Esophagus squamous epithelium (tissue), 4 donors: ENCODE data around the gene AP3D1.
A peak's percentile ranks its signal among the peaks of the same experiment; 100 is the strongest.

Source experiments
- CTCF ChIP-seq, 6 experiments: fragments of 450-650 bp in 4 of 6; fragments of 200-600 bp in 2 of 6; sonication (generic) in 2 of 6; IDR thresholded peaks; one replicate each; pipeline ENCODE4 v1.5.1; 2016 to 2019; ENCODE audit warnings: antibody characterized with exemption in 6 of 6, mild to moderate bottlenecking in 4 of 6, moderate library complexity in 4 of 6
- POLR2A ChIP-seq, 4 donors: fragments of 450-650 bp; IDR thresholded peaks; one replicate each; pipeline ENCODE4 v1.6.1; 2017; ENCODE audit warnings: antibody characterized with exemption in 4 of 4, mild to moderate bottlenecking in 4 of 4, moderate library complexity in 3 of 4

DNA sequence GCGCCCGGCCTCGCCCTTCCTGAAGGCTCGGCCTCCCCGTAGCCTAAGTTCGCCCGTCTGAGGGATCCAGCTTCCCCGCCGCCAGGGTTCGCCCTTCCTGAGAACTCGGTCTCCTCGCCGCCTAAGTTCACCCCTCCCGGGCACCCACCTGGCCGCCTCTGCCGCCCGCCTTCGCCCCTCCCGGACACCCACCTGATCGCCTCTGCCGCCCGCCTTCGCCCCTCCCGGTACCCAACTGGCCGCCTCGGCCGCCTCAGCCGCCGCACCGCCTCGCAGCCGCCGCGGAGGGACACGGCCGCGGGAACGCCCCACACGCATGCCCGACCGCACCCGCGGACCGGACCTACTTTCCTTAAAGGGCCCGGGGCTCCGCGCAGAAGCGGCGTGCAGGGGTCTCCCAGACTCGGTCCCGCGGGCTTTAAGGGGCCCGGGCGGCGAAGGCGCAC lies 55.3 kb downstream of the AP3D1 start, which contains the start of gene MOB3A:
- TF ChIP-seq CTCF (IDR thresholded peaks at IDR 0.05) (peak; percentile 32 to 82 (median 60)), POLR2A (IDR thresholded peaks at IDR 0.05) (peak in 3 of 4 donors; percentile 36 to 95 (median 89))
